Caco-2 (cell line): ENCODE results near the gene USF2. TPM values are rescaled to one million over a fixed set of nuclear protein-coding genes. Genes with fewer than 3 reads are reported as not detected.
A peak's percentile ranks its signal among the peaks of the same experiment; 100 is the strongest.

Experiments
- BruUV-seq: library from RNA; stranded (reverse); fragments of 400-500 nt; replicated peaks from 2 replicates; lab custom pipeline; 2021; lab: Mats Ljungman, UMichigan
- CTCF ChIA-PET: fragments of 300-600 bp; sonication (Branson Sonifier 250); formaldehyde crosslinking; loops from one replicate; lab custom pipeline; 2022; ENCODE audit warnings: antibody characterized with exemption; lab: Charles Lee
- POLR2A ChIA-PET: fragments of 300-600 bp; sonication (Branson Sonifier 250); formaldehyde crosslinking; loops from one replicate; lab custom pipeline; 2022; ENCODE audit warnings: antibody characterized with exemption; lab: Charles Lee
- DNase-seq, 2 experiments: peaks; one replicate each; pipeline versions ENCODE4 v3.0.0 to v3.0.0-alpha.2; 2020 to 2022
- H3K27me3 ChIP-seq: replicated peaks from 2 replicates; pipeline ENCODE4 v1.6.0; 2011; ENCODE audit warnings: low read length; ENCODE audit not compliant: control insufficient read depth, insufficient read depth
- H3K36me3 ChIP-seq: 2 replicates; pipeline ENCODE4 v1.5.1; 2011; ENCODE audit warnings: low read length; ENCODE audit not compliant: control insufficient read depth, insufficient read depth
- H3K4me1 ChIP-seq: fragments of 250-450 bp; sonication (Bioruptor Pico); 2 replicates; pipeline ENCODE4 v1.5.1; 2020; ENCODE audit warnings: mild to moderate bottlenecking
- H3K4me3 ChIP-seq: 2 replicates; pipeline ENCODE4 v1.5.1; 2011; ENCODE audit warnings: low read depth, mild to moderate bottlenecking, control low read depth, low read length
- H3K9me3 ChIP-seq: fragments of 250-450 bp; sonication (Bioruptor Pico); 2 replicates; pipeline ENCODE4 v1.5.1; 2020; ENCODE audit warnings: mild to moderate bottlenecking, moderate library complexity
- H3K27ac Mint-ChIP-seq: one replicate; pipeline ENCODE4 v1.8.0; 2022; ENCODE audit warnings: mixed read lengths; ENCODE audit not compliant: unreplicated experiment
- H3K27me3 Mint-ChIP-seq: one replicate; pipeline ENCODE4 v1.8.0; 2022; ENCODE audit warnings: mixed read lengths; ENCODE audit not compliant: insufficient read depth, unreplicated experiment
- H3K36me3 Mint-ChIP-seq: one replicate; pipeline ENCODE4 v1.8.0; 2022; ENCODE audit warnings: mild to moderate bottlenecking, mixed read lengths; ENCODE audit not compliant: insufficient read depth, unreplicated experiment
- H3K4me1 Mint-ChIP-seq: one replicate; pipeline ENCODE4 v1.8.0; 2022; ENCODE audit warnings: low read depth, mixed read lengths; ENCODE audit not compliant: unreplicated experiment
- H3K4me3 Mint-ChIP-seq: one replicate; pipeline ENCODE4 v1.8.0; 2022; ENCODE audit warnings: mild to moderate bottlenecking, moderate library complexity, mixed read lengths; ENCODE audit not compliant: unreplicated experiment
- H3K9me3 Mint-ChIP-seq: one replicate; pipeline ENCODE4 v1.8.0; 2022; ENCODE audit warnings: mixed read lengths; ENCODE audit not compliant: unreplicated experiment
- CTCF ChIP-seq, 2 experiments: fragments of 200-600 bp in 1 of 2; IDR thresholded peaks; 1 replicate in 1 of 2; 2 replicates in 1 of 2; pipeline versions ENCODE4 v1.5.1 to v1.8.0; 2011 to 2022; ENCODE audit warnings: antibody characterized with exemption in 1 of 2, control low read depth in 1 of 2, inconsistent platforms in 1 of 2, low read depth in 1 of 2, low read length in 1 of 2, mild to moderate bottlenecking in 1 of 2, moderate library complexity in 1 of 2; ENCODE audit not compliant: insufficient read depth in 1 of 2, severe bottlenecking in 1 of 2, unreplicated experiment in 1 of 2
- intact Hi-C: fragments of 100-400 bp; cut with micrococcal nuclease; formaldehyde crosslinking; loops from one replicate; pipeline ENCODE4 v1.10.0; 2022; ENCODE audit not compliant: unreplicated experiment
- total RNA-seq: library from RNA; stranded (reverse); gene quantifications from 2 replicates; pipeline ENCODE4 v1.2.3, GENCODE V29; 2022

USF2 gene
- total RNA-seq, 1 experiment from 2014 or later: 105 TPM

GRCh38 chr19:35229601-35230000 is 39.2 kb upstream of the USF2 start:
- Mint-ChIP-seq H3K4me3 (no peak overlapping the region), H3K36me3 (no peaks in the 10 kb centered on the region), H3K27ac (no peak overlapping the region), H3K27me3 (no peaks in the 10 kb centered on the region), H3K4me1 (peaks cover 8% of the 10 kb centered on the region), H3K9me3 (no peaks in the 10 kb centered on the region)
- Histone ChIP-seq H3K27me3 (no peaks in the 10 kb centered on the region; the same call in 1 of the 2 replicates), H3K4me1 (0 out of 2 replicates have a peak, but pooled peaks cover 3% of the 10 kb centered on the region), H3K9me3 (peaks cover 1% of the 10 kb centered on the region), H3K36me3 (no peaks in the 10 kb centered on the region), H3K4me3 (no peak overlapping the region)
- TF ChIP-seq CTCF (IDR thresholded peaks at IDR 0.05; ENCODE audit: insufficient read depth in 1 of 2, low read depth in 1 of 2, low read length in 1 of 2, severe bottlenecking in 1 of 2, unreplicated experiment in 1 of 2): no peak
- ChIA-PET CTCF (no interaction called here), POLR2A (no interaction called here)
- peak in 1 of 2 experiments; percentile 18 for DNase-seq
- intact Hi-C loops: no loop called here
- BruUV-seq: no TSS peak

- DNase-seq: no peak
- H3K36me3 ChIP-seq: no peaks in the 10 kb centered on the region
- H3K4me1 Mint-ChIP-seq: peaks cover 8% of the 10 kb centered on the region
- no peak for TF ChIP-seq CTCF (IDR thresholded peaks at IDR 0.05; ENCODE audit: insufficient read depth in 1 of 2, low read depth in 1 of 2, low read length in 1 of 2, severe bottlenecking in 1 of 2, unreplicated experiment in 1 of 2)
- H3K27me3 ChIP-seq: no peaks in the 10 kb centered on the region
- no peaks in the 10 kb centered on the region for H3K9me3 Mint-ChIP-seq
- no peak overlapping the region for H3K4me3 Mint-ChIP-seq
- no peak overlapping the region for H3K27ac Mint-ChIP-seq
- H3K4me1 ChIP-seq: 0 out of 2 replicates have a peak, but pooled peaks cover 3% of the 10 kb centered on the region
- intact Hi-C loops: no loop called here
- CTCF ChIA-PET: no interaction called here
- H3K27me3 Mint-ChIP-seq: no peaks in the 10 kb centered on the region
- peaks cover 5% of the 10 kb centered on the region for H3K9me3 ChIP-seq
- H3K36me3 Mint-ChIP-seq: no peaks in the 10 kb centered on the region
- POLR2A ChIA-PET: interaction anchor here (0.5 kb wide), 1 partner anchor 232 kb away, joined by 3 read pairs; the partner anchor contains the start of gene GRAMD1A
- no TSS peak for BruUV-seq
- H3K4me3 ChIP-seq: no peak overlapping the region
Measured at GRCh38 chr19:35231956-35232645, 36.7 kb upstream of the USF2 start.

GRCh38 chr19:35232912-35233311 is 35.9 kb upstream of the USF2 start:
- H3K27me3 Mint-ChIP-seq: no peaks in the 10 kb centered on the region
- POLR2A ChIA-PET: interaction anchor here (0.5 kb wide), 1 partner anchor 233 kb away, joined by 3 read pairs; the partner anchor contains the start of gene GRAMD1A
- no peak for DNase-seq

More at GRCh38 chr19:35232912-35233311, 35.9 kb upstream of the USF2 start:
- Mint-ChIP-seq H3K36me3 (no peaks in the 10 kb centered on the region), H3K27ac (peak overlapping the region; percentile 12), H3K9me3 (no peaks in the 10 kb centered on the region), H3K4me3 (no peak overlapping the region), H3K4me1 (peaks cover 8% of the 10 kb centered on the region)
- intact Hi-C loops: no loop called here
- no TSS peak for BruUV-seq
- no peaks in the 10 kb centered on the region for H3K36me3 ChIP-seq
- peaks cover 5% of the 10 kb centered on the region for H3K9me3 ChIP-seq
- no peak for TF ChIP-seq CTCF (IDR thresholded peaks at IDR 0.05; ENCODE audit: insufficient read depth in 1 of 2, low read depth in 1 of 2, low read length in 1 of 2, severe bottlenecking in 1 of 2, unreplicated experiment in 1 of 2)
- CTCF ChIA-PET: no interaction called here
- H3K4me1 ChIP-seq: 0 out of 2 replicates have a peak, but pooled peaks cover 3% of the 10 kb centered on the region
- H3K27me3 ChIP-seq: no peaks in the 10 kb centered on the region
- H3K4me3 ChIP-seq: no peak overlapping the region
